ENCODE data around the gene SLC46A1.

SLC46A1 gene

DNA sequence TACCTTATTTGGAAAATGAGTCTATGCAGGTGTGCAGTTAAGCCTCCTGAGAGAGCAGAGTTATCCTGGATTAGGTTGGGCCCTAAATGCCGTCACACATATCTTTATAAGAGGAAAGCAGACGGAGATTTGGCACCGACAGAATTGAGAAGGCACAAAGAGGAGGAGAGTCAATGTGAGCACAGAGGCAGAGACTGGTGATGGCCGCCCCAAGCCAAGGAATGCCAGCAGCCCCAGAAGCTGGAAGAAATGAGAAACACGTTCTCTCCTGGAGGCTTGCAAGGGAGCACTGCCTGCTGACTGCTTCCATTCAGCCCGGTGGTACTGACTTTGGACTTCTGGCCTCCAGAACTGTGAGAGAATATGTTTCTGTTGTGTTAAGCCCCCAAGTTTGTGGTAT is 3.2 kb downstream of the SLC46A1 start:
- DNase-seq, result no peak

DNA sequence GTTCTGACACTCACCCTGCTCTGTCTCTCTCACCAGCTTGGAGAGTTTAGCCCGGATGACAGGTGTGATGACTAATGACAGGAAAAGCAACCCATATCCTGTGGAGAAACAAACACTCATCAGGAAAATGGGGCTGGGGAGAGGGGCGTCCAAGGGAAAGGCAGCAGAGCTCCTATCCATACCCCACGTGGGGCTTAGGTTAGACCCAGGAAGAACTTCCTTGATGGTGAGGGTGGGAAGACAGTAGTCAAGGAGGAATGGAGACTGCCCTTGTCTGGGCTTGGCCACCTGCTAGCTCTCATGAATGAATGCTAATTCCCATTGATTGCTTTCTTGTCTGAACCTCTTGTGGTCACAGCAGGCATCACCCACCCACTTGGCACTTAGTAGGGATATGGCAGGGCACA is 3.8 kb downstream of the SLC46A1 start:
- peak; percentile 15 for DNase-seq

DNA sequence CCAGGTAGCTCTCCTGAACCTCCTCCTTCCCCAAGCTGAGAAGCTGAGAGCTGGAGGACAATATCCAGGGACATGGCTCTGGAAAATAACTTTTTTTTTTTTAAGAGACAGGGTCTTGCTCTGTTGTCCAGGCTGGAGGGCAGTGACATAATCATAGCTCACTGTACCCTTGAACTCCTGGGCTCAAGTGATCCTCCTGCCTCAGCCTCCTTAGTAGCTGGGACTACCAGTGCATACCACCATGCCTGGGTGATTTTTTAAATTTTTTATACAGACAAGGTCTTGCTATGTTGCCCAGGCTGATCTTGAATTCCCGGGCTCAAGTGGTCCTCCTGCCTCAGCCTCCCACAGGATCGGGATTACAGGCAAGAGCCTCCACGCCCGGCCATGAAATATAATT is 6.2 kb downstream of the SLC46A1 start:
- no peak for DNase-seq

DNA sequence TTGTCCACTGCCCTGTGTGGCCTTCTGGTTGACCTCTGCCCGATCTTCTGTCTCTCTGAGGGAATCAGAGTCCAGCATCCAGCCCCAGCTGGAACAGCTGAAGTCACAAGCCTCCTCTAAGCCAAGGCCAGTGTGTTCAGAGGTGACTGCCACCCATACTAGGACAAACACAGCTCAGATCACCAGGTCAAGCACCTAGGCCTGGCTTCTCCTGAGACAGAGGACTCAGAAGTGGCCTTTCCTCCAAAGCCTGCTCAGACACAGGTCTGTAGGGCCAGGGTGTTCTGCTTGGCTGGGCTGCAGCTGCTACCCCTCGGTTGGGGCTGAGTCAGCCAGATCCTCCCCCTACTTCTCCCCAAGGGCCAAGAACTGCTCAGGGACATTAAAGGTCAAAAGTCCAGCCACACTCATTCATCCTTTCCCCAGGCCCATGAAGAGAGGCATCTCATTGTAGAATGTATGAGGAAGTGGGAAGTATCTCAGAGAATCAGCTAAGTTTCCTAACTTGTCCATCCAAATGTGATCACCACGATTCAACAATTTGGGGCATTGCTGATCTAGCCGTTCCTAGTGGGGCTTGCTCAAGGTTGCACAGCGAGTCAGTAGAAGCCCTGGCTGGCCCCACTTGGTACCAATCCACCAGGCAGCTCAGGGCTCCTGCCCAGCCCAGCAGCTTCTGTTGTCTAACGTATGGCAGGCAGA is 7.6 kb downstream of the SLC46A1 start:
- DNase-seq, result no peak

DNA sequence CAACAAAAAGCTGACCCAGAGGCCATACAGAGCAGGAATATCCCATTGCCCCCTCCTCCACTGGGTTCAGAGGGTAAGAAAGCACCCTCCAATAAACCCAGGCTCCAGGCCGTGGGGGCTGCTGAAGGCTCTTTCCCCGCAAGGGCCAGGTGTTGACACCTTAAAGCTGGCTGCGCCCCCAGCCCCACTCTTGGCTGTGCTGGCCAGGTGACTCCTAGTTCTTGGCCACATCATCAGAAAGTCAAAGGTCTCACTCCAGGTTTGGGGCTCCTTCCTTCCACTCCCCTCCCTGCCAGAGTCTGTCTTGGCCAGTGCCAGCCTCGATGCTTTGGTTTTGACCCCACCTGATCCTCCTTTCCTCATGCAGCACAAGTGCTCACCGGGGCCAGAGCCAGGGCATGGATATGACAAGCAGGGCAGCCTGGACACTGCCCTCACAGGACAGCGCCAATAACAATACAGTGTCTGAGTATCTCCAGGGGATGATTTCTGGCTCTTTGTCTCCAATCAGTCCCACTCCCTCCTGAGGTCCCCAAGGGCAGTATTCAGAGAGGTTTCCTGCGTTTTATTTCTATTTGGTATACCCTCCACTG is 8.2 kb downstream of the SLC46A1 start:
- no peak for DNase-seq

DNA sequence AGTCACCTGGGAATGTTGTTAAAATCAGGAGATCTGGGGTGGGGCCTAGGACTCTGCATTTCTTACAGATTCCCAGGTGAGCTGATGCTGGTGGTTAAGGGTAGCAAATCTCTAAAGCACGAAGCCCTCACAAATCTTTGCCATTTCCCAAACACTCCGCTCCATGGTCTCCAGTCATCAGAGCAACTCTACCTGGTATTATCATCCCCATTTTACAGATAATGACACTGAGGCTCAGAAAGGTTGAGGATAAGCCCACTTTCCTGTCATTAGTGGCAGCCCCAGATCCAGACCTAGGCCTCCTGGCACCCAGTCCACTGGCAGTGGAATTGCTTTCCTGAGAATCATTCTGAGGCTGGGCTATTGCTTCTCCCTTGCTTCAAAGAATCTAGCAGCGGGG is 8.7 kb downstream of the SLC46A1 start:
- no peak for DNase-seq

DNA sequence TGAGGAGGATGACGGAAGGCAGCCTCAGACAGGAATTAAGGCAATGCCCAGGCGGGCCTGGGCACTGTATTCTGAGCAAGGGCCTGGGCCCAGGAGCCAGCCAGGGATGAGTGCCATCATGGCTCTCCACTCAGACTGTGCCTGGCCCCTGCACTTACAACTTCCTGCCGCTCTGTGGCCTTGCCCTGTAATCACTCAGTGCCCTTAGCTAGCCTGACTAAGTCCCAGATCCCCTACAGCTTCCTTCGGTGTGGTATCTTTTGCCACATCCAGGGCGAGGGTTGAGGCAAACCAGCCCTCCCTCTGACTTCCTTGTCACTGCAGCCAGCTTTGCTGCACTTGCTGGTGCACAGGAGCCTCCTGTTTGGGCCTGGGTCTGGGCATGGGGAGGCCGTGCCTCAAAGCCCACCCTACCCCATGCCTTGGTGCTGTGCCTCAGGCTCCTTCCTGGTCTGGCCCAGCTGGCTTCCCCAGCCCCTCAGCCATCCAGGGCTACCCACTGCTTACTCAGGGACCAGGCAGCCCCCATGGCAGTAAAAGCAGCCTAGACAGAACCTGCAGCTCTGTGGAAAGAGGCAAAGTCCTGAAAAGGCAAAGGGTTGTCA is 9.3 kb downstream of the SLC46A1 start:
- DNase-seq, result no peak

DNA sequence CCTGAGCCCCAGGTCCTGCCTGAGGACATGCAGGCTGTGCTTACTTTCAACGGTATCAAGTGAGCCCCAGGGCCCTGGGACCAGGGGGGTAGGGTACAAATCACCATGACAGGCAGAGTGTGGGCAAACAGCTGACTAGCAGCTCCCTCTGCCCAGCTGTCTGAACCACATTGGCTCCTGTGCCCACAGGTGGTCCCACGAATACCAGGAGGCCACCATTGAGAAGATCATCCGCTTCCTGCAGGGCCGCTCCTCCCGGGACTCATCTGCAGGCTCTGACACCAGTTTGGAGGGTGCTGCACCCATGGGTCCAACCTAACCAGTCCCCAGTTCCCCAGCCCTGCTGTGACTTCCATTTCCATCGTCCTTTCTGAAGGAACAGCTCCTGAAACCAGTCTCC is 10.0 kb downstream of the SLC46A1 start:
- DNase-seq, result no peak

DNA sequence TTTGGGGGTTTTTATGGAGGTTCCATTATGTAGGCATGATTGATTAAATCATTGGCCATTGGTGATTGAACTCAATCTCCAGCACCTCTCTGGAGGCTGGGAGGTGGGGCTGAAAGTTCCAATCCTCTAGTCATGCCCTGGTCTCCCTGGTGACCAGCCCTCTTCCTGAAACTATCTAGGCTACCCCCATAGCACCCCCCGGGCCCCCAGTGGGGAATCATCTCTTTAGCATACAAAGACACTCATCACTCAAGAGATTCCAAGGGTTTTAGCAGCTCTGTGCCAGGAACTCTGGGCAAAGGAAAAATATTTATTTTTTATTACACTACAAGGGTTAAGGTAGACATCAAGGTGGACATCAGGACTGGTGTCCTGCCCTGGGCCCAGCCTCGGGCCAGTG is 10.6 kb downstream of the SLC46A1 start:
- no peak for DNase-seq

DNA sequence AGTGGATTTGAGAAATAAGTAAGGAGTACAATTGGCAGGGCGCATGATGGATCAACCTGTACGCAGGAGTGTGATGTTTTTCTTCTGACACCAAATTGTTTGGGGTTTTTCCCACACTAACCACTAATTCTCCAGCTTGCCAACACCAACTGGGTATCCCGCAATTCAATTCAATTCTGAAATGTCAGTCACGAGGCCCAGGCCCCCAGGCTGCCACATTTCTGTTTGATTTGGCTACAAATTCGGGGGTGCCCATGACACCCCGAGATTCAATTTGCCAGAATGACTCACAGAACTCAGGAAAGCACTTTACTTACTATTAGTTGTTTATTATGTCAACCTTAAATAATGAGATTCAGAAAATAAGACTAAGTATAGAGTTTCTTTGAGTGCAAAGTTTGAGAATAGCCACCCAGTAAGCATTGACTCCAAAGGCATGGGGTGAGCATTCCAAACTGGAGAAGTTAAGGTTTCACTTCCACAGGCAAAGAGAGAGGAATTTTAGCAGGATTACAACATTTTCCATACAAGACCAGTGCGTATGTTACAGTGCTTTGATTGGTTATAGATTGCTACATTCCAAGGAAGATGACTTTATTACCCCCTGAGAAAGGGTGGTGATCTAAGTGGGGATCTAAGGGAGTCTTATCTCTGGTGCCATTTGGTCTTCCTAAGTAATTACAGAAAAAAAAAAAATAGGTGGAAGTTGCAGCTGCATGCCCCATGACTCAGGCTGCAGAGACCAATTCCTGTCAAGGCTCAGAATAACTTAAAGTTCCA is 11.5 kb downstream of the SLC46A1 start:
- DNase-seq, result no peak

DNA sequence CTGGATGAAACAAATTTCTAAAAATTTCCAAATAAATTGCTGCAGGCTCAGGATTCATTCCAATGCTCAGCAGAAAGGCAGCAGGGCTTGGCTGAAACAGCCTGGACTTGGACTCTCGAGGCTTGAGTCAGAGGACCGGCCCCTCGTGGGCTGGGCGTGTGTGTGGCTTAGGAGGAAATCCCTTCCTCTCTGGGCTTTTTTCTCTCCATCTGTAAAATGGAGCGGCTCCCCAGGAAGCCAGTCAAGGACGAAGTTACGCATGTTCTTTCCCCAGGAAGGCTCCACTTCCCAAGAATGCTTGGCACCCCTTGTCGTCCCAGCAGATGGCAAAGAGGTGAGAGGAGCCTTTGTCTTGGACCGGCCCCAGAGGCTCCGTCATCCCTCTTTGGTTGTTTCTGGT is 13.5 kb downstream of the SLC46A1 start:
- no peak for DNase-seq

DNA sequence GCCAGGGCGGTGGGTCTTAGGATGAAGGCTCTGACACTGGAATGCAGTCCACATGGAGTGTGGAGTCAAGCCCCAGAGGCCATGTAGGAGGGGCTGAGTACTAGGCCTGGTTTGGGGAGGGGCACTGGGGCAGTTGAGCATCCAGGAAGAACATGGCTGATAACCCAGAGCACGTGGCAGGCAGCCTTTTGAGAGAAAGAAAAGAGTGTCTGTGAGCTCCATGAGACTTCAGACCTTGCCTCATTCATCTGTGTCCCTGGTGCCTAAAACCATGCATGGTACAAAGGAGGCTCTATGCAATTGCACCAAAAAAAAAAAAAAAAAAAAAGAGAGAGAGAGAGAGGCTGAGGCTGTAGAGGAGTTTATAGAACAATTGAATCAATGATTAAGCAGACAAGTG is 14.6 kb downstream of the SLC46A1 start:
- DNase-seq, result no peak

DNA sequence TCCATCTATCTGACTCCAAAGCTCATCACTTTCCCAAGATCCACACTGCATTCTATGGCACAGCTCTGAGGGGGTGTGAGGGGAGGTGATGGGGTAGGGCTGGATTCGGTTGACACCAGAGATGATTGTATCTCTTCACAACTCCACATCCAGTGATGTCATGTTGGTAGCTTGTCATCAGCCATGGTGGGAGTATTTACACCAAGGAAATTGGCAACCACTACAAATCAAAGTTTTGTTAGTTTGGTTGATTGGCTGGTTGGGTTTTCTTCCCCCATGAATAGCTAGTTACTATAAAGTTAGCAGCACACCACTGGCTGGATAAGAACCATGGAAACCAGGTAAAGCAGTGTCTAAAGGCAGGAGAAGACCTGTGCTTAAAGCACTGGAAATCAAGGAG is 15.0 kb downstream of the SLC46A1 start:
- no peak for DNase-seq

DNA sequence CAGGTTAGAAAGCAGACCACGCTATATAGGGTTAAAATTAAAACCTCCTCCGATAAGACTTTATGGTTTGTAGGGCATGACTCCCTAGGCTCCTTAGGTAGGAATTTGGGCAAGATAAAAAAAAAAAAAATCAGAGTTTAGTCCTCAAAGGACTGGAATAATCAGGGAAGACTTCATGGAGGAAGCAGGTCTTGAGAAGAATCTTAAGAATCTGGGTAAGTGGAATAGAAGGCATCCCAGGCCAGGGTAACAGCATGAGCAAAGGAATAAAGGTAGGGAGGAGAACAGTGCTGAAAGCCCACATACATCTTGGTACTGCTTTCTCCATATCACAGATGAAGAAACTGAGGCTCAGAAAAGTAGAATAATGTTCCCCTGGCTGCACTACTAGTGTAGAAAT is 15.4 kb downstream of the SLC46A1 start:
- DNase-seq, result no peak

DNA sequence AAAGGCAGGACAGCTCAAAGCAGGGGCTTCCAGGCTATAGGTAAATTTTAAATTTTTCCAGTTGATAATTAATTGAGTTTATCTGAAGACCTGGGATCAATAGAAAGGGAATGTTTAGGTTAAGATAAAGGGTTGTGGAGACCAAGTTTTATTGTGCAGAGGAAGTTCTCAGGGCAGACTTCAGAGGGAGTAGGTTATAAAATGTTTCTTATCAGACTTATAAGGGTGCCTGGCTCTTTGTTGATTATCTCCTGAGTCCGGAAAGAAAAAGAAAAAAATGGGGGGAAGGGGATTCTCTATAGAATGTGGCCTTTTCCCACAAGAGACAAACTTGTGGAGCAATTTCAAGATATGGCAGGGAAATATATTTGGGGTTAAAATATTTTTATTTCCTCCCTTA is 15.9 kb downstream of the SLC46A1 start:
- no peak for DNase-seq

DNA sequence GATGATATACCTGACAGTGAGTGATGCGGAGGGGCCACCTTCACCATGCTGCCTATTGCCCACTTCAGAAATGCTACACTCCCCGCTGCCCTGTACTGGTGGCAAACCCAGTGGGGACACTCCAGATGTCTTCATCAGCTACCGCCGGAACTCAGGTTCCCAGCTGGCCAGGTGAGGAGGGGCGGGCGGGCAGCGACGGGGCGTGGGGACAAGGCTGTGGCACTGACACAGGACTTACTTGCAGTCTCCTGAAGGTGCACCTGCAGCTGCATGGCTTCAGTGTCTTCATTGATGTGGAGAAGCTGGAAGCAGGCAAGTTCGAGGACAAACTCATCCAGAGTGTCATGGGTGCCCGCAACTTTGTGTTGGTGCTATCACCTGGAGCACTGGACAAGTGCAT is 17.9 kb downstream of the SLC46A1 start:
- DNase-seq, result no peak

DNA sequence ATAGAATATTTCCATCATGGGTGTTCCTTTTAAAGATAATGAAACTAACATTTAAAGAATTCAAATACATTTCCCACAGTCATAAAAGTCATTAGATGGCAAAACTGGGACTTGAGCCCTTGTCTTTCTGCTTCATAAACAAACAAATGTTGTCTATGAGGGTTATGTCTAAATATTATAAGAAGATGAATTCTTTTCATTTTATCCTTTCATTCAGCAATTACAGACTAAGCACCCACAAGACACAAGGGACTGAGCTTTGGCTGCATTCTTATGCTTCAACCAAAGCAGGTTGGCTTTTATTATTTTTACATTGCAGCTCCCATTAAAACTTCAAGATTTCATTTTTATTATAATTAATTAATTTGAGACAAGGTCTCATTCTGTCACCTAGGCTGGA is 19.6 kb downstream of the SLC46A1 start:
- no peak for DNase-seq

DNA sequence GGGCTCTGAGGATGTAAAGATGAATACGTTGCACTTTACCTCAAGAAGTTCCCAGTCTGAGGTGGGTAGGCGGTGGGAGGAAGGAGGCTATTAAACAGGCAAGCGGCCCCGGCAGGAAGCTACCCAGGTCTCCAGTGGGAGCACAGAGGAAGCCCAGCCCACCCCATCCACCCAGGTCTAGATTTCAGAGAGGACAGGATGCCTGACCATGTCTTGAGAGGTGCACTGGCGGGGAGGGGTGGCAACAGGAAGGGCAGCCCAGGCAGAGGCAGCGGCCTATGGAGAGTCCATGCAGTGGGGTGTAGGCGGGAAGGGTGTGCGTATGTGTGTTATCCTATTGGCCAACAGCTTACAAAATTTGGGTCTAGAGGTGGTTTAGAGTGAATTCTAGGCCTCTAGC is 20.6 kb downstream of the SLC46A1 start:
- DNase-seq, result no peak

DNA sequence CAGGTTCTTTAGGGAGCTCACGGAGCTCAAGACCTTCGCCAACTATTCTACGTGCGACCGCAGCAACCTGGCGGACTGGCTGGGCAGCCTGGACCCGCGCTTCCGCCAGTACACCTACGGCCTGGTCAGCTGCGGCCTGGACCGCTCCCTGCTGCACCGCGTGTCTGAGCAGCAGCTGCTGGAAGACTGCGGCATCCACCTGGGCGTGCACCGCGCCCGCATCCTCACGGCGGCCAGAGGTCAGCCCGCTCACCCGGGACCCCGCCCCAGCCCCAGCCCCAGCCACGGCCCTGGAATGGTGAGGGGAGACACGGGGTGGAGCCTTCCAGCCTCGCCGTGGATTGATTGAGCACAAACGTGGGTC is 21.0 kb downstream of the SLC46A1 start:
- no peak for DNase-seq

DNA sequence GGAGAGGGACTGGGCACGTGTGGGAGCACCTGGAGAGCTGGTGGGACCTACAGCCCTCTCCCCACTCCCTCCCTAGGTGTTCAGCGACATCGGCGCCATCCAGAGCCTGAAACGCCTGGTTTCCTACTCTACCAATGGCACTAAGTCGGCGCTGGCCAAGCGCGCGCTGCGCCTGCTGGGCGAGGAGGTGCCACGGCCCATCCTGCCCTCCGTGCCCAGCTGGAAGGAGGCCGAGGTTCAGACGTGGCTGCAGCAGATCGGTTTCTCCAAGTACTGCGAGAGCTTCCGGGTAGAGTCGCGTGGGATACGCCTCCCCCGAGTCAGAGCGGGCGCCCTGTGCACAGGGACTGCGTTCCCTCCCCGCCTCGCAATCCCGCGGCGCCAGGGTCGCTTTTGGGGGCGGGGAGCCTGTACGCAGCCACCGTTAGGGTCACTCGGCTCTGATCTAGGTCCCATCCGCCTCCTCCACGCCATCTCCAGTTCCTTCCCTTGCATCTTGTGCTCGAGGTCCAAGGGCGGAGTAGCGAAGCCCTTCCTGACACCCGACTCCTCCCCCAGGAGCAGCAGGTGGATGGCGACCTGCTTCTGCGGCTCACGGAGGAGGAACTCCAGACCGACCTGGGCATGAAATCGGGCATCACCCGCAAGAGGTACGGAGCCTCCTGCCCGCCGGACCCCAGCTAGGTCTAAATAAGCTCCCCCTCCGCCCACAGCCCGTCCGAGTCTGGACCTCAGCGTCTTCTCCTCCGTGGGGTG is 21.6 kb downstream of the SLC46A1 start:
- DNase-seq, result no peak

DNA sequence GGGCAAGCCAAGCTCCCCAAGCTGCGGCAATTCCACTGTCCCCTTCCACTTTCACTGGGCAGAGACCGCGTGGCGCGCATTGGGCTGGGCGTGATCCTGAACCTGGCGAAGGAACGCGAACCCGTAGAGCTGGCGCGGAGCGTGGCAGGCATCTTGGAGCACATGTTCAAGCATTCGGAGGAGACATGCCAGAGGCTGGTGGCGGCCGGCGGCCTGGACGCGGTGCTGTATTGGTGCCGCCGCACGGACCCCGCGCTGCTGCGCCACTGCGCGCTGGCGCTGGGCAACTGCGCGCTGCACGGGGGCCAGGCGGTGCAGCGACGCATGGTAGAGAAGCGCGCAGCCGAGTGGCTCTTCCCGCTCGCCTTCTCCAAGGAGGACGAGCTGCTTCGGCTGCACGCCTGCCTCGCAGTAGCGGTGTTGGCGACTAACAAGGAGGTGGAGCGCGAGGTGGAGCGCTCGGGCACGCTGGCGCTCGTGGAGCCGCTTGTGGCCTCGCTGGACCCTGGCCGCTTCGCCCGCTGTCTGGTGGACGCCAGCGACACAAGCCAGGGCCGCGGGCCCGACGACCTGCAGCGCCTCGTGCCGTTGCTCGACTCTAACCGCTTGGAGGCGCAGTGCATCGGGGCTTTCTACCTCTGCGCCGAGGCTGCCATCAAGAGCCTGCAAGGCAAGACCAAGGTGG is 24.7 kb downstream of the SLC46A1 start:
- DNase-seq, result no peak
